Ureter (tissue), 1 donor: ENCODE data around the gene SCYL2. TPM values are rescaled to one million over a fixed set of nuclear protein-coding genes. Genes with fewer than 3 reads are reported as not detected.
"Not testable (repeated sequence)": the region's sequence is repeated elsewhere in the genome, so short reads cannot be mapped to it uniquely, and the experiment has no call there.

Experiments
- DNase-seq: peaks from one replicate; pipeline ENCODE4 v3.0.0-alpha.2; 2020; ENCODE audit warnings: low spot score
- total RNA-seq: library from RNA; stranded (reverse); gene quantifications from one replicate; pipeline ENCODE4 v1.2.4, GENCODE V29; 2023
- donor health status: DM: yes; HTN: yes; CAD: no.

Gene SCYL2, protein sequence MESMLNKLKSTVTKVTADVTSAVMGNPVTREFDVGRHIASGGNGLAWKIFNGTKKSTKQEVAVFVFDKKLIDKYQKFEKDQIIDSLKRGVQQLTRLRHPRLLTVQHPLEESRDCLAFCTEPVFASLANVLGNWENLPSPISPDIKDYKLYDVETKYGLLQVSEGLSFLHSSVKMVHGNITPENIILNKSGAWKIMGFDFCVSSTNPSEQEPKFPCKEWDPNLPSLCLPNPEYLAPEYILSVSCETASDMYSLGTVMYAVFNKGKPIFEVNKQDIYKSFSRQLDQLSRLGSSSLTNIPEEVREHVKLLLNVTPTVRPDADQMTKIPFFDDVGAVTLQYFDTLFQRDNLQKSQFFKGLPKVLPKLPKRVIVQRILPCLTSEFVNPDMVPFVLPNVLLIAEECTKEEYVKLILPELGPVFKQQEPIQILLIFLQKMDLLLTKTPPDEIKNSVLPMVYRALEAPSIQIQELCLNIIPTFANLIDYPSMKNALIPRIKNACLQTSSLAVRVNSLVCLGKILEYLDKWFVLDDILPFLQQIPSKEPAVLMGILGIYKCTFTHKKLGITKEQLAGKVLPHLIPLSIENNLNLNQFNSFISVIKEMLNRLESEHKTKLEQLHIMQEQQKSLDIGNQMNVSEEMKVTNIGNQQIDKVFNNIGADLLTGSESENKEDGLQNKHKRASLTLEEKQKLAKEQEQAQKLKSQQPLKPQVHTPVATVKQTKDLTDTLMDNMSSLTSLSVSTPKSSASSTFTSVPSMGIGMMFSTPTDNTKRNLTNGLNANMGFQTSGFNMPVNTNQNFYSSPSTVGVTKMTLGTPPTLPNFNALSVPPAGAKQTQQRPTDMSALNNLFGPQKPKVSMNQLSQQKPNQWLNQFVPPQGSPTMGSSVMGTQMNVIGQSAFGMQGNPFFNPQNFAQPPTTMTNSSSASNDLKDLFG
- 48.2 TPM for total RNA-seq

DNA sequence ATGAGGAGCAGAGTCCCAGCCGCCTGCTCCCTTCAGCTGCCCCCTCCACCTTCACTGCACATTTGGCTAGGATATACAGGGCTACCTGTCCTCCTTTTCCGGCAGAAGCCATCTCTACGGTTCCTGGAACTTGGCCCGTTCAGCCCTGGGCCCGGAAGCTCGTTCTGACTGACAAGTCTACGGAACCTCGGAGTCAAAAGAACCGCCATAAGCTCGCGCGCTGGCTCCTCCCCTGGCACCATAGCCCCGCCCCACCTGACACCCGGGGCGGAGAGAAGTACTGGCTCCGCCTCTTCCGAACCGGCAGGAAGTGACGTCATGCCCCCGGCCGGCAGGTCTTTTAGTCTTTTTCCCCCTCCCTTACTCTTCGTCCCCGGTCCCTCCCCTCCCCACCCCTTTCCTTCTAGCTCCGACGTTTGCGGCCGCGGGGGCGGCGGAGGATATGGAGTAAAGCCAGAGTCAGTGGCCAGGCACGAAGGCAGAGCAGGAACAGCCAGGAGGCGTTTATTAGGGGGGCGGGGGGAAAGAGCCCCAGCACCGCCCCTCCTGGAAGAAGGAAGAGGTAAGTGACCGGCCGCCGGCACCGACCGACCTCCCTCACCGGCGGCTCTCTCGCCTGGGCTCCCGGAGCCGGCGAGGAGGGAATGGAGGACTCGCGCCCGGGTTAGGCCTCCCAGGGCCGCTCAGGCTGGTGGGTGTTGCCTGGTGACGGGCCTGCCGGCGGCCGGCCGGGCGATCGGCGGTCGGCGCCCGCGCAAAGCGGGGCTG is at the start of gene SCYL2, which contains the start of gene DEPDC4:
Gene SCYL2, plus strand, starts transcription at position 343 of the 768 bp plus-strand sequence. CDS start 15,794 bp downstream, outside the sequence.
Gene DEPDC4, minus strand, starts transcription at position 245 of the 768 bp plus-strand sequence. Its CDS starts 3 bp downstream, at position 242.
- peak; percentile 97 for DNase-seq

DNA sequence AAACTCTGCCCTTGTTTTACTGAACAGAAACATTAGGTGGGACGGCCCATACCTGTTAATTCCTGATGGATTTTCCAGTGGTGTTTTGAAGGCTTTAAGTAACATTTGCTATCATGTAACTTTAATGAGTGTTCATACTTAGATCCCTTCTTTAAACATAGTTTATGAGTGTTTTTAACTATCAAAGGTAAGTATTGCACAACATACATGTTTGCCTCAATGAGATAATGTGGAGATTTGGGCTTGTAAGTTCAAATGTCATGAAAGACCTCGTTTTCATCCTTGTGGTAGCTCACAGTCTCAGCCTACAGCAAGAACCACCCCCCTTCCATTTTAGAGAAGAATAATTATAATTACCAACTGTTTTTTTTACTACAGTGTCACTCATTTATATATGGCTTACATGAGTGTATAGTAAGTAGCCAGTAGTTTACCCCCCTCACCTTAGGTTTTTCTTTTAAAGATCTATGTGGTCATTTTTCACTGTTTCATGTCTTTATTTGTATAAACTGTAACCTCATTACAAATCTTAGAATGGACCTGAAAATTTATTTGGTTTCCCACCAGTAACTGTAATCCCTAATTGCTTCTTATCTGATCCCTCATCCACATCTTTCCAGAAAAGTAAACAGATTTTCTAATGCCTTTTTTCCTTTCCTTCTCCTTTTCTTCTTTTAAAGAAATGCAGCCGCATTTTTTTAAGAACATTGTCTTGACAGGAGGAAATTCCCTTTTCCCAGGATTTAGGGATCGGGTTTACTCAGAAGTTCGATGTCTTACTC is 47.5 kb upstream of the SCYL2 start:
- no peak for DNase-seq

DNA sequence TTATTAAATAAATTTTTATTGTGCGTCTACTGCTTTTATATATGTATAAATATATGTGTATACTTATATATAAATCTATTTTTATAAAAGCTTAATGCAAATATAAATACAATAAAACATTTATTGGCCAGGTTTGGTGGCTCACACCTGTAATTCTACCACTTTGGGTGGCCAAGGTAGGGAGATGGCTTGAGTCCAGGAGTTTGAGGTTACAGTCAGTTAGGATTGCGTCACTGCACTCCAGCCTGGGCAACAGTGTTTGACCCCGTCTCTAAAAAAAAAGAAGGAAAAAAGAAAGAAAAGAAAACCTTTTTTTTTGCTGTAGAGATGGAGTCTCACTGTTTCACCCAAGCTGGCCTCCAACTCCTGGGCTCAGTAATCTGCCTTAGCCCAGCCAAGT is 45.5 kb upstream of the SCYL2 start:
- no peak for DNase-seq

DNA sequence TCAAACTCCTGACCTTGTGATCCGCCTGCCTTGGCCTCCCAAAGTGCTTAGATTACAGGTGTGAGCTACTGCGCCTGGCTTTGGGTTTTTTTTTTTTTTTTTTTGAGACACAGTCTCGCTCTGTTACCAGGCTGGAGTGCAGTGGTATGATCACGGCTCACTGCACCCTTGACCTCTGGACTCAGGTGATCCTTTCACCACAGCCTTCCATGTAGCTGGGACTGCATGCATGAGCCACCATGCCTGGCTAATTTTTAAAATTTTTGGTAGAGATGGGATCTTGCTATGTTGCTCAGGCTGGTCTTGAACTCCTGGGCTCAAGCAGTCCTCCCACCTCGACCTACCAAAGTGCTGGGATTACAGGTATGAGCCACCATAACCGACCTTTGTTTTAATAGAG is 44.8 kb upstream of the SCYL2 start:
- DNase-seq = not testable (repeated sequence)

DNA sequence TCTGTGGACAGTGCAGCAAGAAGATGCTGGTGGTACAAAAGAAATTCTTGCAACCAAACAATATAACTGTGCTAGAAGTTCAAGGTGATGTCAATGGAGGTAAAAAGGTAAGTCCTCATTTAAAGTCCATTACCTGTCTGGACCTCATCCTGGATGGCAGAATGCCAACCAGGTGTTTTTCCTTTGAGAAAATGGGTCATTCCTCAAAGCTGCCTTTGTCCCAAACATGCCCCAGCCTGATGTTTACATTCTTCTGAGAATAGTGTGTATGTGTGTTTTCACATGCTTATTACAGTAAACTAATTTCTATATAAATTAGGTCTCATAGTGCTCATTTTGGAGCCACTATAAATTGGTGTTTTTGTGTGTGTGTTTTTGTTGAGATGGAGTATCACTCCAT is 41.5 kb upstream of the SCYL2 start:
- no peak for DNase-seq

DNA sequence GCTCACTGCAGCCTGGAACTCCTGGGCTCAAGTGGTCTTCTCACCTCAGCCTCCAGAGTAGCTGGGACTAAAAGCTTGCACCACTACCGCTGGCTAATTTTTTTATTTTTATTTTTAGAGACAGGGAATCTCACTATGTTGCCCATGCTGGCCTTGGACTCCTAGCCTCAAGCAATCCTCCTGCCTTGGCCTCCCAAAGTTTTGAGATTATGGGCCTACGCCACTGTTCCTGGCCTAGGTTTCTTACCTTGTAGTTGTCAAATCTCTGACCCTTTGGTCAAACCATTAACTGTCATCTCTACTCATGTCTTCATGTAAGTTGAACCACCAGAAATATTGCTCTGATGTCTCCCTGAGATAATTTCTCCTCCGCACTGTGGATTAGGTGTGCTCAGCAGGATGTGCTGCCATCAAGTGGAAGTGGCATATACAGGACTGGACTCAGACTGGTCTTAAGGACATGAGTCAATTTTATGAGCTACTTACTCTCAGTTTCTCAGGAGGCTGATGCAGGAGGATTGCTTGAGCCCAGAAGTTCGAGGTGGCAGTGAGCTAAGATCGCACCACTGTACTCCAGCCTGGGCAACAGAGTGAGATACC is 37.8 kb upstream of the SCYL2 start:
- DNase-seq = no peak

DNA sequence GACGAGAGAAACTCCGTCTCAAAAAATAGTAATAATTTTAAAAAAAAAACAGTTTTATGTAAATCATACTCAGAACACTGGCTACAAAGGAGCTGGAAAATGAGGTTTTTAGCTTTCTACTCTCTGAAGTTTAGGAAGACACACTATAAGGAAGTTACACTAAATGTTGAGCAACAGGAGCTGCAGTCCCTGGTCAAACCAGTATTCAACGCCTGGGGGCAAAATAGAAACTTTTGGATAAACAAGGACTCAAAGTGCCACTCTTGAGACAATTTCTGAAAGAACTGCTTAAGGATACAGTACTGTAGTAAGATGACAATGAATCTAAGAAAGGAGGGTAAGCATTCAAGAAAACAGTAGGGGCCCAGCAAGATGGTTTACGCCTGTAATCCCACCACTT is 37.1 kb upstream of the SCYL2 start:
- DNase-seq = peak; percentile 52

DNA sequence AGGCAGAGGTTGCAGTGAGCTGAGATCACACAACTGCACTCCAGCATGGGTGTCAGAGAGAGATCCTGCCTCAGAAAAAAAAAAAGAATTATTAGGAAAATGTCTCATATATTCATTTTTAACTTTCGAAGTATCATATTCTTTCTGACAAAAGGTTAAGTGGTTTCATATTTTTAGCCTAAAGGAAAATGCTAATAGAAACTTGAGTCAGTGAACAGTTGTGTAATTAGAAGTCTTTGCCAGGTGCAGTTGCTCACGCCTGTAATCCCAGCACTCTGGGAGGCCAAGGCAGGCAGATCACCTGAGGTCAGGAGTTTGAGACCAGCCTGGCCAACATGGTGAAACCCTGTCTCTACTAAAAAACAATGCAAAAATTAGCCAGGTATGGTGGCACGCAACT is 35.1 kb upstream of the SCYL2 start:
- not testable (repeated sequence) for DNase-seq

DNA sequence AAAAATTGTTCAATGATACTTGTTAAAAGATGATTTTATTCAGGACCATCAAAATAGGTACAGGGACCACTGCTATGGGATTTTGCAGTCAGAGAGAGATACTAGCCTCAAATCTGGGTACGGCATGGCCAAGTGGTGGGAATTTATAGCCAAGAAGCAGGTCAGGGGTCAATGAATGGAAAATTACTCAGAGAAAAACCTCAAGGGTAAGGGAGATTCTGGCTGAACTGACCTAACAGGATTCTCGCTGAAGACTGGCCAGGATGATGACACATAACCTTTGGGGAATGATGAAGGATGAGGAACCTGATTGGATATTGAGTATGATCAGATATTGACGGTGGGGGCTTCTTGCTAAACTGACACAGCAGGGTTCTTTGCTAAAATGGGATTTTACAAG is 32.8 kb upstream of the SCYL2 start:
- peak; percentile 46 for DNase-seq

DNA sequence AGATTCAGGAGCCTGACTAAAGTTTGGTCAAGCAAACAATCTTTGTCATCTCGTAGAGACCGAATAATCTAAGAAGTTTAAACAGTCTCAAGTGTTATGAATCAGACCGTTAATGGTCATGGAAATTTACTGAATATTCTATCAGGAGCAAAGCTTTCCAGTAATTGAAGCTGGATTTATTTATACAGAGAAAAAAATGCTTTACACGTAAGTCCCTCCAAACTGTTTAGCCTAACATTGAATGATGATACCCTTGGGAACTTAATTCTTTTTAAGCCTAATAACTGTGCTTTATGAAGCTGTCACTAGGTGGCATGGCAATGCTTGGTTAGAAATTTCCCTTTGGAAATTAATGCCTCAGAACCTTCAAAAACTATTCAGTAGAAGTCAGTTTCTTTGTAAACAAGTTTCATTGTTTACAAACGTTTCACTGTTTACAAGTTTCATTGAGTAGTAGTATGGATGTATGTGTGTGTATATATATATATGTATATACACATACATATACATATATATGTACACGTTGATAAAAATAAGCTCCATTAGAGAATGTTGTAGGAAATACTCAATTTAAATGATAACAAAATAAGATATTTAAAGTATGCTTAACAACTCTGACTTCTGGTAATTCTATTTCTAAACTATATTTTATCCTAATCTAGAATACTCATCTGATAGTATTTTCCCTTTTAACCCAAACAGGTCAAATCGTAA is 32.2 kb upstream of the SCYL2 start:
- DNase-seq = no peak

DNA sequence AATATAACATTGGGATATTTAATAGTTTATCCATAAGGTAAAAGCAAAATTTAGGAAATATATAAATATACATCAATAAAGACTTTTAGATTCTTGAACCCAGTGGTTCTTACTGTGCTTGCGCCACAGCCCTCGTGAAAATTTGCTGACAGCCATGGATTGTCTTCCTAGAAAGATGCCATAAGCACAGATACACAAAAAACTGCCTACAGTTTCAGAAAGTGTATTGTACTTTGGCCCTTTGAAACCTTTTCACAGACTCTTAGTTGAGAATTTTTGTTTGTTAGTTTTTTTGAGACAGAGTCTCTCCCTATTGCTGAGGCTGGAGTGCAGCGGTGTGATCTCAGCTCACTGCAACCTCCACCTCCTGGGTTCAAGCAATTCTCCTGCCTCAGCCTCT is 28.2 kb upstream of the SCYL2 start:
- no peak for DNase-seq

DNA sequence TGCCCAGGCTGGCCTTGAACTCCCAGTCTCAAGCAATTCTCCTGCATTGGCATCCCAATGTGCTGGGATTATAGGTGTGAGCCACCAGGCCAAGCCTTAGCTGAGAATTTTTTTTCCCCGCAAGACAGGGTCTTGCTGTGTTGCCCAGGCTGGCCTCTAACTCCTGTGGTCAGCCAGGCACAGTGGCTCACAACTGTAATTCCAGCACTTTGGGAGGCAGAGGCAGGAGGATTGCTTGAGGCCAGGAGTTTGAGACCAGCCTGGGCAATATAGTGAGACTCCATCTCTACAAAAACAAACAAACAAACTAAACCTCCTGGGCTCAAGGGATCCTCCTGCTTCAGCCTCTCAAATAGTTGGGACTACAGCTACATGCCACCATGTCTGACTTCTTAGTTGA is 27.4 kb upstream of the SCYL2 start:
- DNase-seq = no peak

DNA sequence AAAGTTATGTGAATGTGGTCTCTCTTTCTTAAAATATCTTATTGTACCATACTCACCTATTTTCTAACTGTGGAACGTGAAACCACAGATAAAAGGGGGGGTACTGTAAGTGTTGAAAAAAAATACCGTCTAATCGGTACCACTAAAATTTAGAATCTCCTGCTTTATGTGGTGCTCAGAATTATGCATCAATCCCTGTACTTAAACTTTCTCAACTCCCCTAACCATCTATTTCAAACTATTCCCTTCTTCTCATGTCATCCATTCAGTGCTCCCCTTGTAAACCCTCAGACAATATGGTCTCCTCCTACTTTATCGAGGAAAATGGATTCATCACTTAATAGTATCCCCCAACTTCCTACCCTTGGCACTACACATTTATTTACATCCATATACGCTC is 23.8 kb upstream of the SCYL2 start:
- DNase-seq = no peak

DNA sequence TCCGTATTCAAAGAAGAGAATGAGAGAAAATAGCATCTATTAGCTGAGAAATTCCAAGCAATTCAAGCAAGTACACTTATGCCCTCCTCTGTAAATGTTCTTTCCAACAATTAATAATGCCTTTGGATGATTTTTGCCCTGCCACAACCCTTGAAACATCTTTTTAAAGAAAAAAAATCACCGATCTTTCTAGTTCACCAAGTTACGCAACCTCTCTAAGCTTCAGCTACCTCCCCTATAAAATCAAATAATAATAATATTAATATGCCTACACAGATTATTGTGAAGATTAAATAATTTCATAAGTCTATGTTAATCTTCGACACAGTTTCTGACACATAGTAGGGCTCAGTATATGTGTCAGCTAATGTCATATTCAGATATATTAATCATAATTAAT is 19.2 kb upstream of the SCYL2 start:
- DNase-seq = no peak

DNA sequence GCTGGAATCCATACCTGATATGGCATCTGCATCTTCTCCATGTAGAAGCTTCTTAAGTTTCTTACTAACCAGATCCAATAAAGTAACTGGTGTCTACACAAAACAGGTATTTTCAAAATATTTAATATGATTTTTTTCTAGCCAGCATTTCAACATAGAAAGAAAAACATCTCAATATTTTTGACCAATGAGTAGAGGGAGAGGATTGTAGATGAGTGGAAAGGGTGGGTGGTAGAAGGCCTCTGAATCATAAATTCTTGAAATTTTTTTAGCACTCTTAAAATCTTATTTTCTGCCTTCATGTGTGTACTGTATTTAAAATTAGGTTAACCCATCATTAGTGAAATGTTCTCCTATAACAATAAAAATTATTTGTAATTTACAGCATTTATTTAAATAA is 18.1 kb upstream of the SCYL2 start:
- DNase-seq = no peak

DNA sequence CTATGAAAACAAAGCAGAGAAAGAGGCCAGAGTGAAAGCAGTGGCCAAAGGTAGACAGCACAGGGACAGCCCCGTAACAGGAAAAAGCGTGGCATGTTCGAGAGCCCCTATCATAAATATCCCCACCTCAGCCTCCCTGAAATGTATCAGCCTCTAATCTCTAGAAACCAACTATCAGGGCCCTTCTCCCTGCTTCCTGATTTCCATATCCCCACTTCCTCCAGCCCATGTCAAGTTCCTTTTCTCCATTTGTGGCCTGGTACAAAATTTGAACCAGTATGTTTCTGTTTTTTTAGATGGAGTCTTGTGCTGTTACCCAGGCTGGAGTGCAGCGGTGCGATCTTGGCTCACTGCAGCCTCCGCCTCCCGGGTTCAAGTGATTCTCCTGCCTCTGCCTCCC is 17.0 kb upstream of the SCYL2 start:
- DNase-seq = no peak

DNA sequence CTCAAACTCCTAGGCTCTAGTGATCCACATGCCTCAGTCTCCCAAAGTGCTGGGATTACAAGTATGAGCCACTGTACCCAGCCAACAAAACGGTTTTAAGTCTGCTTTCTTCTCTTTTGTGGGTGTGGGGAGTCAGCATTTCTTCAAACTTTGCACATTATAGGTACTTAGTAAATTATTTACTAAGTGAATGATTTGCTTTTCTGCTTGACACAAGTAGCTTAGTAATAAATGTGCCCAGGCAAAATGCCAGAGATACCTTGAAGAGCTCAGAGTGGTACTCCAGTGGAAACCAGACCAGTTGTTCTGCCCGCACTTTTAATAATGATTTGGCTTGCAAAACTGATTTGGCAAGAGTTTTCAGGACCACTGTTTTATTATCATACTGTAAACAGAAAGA is 15.1 kb upstream of the SCYL2 start:
- DNase-seq = no peak

DNA sequence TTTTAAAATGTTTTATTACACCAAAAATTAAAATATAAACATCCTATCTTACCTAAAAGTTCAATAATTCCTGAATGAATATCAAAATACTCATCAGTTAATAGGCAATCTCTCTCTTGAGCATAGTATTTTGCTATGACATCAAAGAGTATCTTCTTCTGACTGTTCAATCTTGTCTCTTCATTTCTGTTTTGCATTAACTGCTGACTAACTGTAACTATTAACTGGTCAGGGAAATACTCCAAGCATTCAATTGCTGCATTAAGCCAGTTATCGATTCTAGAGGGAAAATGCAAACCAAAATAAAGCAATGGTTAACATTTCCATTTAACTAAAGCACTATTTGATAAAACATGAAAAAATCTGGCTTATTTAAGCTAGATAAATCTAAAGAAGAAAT is 13.5 kb upstream of the SCYL2 start:
- no peak for DNase-seq

DNA sequence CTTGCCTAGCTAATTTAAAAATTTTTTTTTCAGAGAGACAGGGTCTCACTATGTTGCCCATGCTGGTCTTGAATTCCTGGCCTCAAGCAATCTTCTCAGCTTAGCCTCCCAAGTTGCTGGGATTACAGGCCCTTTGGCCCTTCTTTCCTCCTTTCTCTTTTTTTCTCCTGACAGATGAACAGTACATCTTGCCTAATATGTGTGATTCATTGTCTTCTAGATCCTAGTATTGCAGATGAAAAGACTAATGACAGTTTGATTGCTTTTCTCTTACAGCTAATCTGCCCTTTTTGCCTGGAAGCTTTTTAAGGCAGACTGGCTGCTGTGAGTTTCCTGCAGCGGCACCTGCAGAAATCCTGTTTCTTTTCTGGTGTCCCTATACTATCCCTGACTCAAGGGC is 12.1 kb upstream of the SCYL2 start:
- DNase-seq = no peak

DNA sequence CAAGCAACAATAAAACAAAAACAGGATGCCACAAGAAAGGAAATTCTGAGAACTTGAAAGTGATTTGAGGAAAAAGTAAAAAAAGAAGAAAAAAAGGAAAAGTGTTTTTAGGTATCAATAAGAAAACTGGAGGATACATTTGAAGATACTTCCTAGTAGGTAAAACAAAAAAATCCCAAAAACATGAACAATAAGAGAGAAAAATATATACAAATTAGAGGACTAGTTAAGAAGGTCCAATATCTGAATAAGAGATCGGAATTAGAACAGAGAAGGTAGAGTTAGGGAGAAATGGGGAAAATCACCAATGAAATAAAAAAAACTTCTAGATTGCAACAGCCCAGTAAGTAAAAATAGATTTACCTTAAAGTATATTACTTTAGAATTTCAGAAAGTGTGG is 8.8 kb upstream of the SCYL2 start:
- DNase-seq = no peak
